ENCODE measurements around the gene VCAN.

DNA sequence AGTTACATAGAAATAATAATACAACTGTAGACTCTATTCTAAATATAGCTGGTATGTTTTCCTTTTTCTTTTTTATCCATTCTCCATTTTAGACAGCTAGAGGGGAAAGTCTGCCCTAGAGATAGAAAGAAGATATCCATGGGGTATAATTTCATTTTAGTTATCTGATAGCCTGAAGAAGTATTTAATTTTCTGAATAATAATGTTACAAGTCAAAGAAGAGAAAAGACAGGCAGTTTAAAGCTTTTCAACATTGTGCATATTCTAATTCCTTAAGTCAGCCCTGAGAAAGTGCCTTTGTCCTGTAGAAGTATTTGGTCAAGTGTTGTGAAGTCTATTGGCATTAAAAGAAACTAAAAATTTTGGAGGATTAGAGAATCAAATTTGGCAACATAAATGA, 2.5 kb upstream of the VCAN start:
- TF ChIP-seq, protein P1, sequence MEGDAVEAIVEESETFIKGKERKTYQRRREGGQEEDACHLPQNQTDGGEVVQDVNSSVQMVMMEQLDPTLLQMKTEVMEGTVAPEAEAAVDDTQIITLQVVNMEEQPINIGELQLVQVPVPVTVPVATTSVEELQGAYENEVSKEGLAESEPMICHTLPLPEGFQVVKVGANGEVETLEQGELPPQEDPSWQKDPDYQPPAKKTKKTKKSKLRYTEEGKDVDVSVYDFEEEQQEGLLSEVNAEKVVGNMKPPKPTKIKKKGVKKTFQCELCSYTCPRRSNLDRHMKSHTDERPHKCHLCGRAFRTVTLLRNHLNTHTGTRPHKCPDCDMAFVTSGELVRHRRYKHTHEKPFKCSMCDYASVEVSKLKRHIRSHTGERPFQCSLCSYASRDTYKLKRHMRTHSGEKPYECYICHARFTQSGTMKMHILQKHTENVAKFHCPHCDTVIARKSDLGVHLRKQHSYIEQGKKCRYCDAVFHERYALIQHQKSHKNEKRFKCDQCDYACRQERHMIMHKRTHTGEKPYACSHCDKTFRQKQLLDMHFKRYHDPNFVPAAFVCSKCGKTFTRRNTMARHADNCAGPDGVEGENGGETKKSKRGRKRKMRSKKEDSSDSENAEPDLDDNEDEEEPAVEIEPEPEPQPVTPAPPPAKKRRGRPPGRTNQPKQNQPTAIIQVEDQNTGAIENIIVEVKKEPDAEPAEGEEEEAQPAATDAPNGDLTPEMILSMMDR (IDR thresholded peaks at IDR 0.05) = no peak
- TF ChIP-seq POLR2A (IDR thresholded peaks at IDR 0.05) (no peak), EP300 (IDR thresholded peaks at IDR 0.05; ENCODE audit: low read depth) (no peak)

All from transverse colon (tissue), 3 donors.